Activated B cell treated with CpG ODN at 0.5 μM for 24 hours (primary cell): ENCODE results near the gene ARSB. TPM values are rescaled to one million over a fixed set of nuclear protein-coding genes. Genes with fewer than 3 reads are reported as not detected.

ENCODE experiments used
- ATAC-seq: fragments of 200-7000 bp; cut with Tn5 transposase; one replicate; pipeline ENCODE4 v1.10.0; 2021; ENCODE audit warnings: low read depth, mild to moderate bottlenecking, moderate library complexity
- CTCF ChIA-PET: fragments of 350-600 bp; sonication (Branson Sonifier 250); formaldehyde crosslinking; loops from one replicate; lab custom pipeline; 2021; ENCODE audit warnings: antibody characterized with exemption; lab: Charles Lee
- POLR2A ChIA-PET: fragments of 350-600 bp; sonication (Branson Sonifier 250); formaldehyde crosslinking; loops from one replicate; lab custom pipeline; 2021; ENCODE audit warnings: antibody characterized with exemption; lab: Charles Lee
- DNase-seq: peaks from one replicate; pipeline ENCODE4 v3.0.0; 2022
- H3K27ac Mint-ChIP-seq: one replicate; pipeline ENCODE4 v1.8.0; 2020; ENCODE audit warnings: mixed read lengths
- H3K27me3 Mint-ChIP-seq: one replicate; pipeline ENCODE4 v1.8.0; 2021; ENCODE audit warnings: mixed read lengths
- H3K36me3 Mint-ChIP-seq: one replicate; pipeline ENCODE4 v1.8.0; 2021; ENCODE audit warnings: low read depth, mixed read lengths
- H3K4me1 Mint-ChIP-seq: one replicate; pipeline ENCODE4 v1.8.0; 2021; ENCODE audit warnings: mixed read lengths
- H3K4me3 Mint-ChIP-seq: one replicate; pipeline ENCODE4 v1.8.0; 2020; ENCODE audit warnings: mild to moderate bottlenecking, mixed read lengths
- H3K9me3 Mint-ChIP-seq: one replicate; pipeline ENCODE4 v1.8.0; 2020; ENCODE audit warnings: mixed read lengths
- CTCF ChIP-seq: fragments of 200-600 bp; IDR thresholded peaks from one replicate; pipeline ENCODE4 v1.8.0; 2022; ENCODE audit warnings: antibody characterized with exemption, mild to moderate bottlenecking
- intact Hi-C: fragments of 100-400 bp; cut with micrococcal nuclease; formaldehyde crosslinking; loops from one replicate; pipeline ENCODE4 v1.15.1; 2024
- total RNA-seq: library from RNA; stranded (reverse); gene quantifications from 2 replicates; pipeline ENCODE4 v1.2.3, GENCODE V29; 2022

The ARSB gene
- total RNA-seq, 1 donor from 2014 or later = 15.6 TPM

GRCh38 chr5:78908173-78909061 lies 76.7 kb downstream of the ARSB start:
- Mint-ChIP-seq H3K4me1 (peaks cover 67% of the 10 kb centered on the region), H3K9me3 (no peaks in the 10 kb centered on the region), H3K36me3 (peaks cover 5% of the 10 kb centered on the region), H3K27me3 (no peaks in the 10 kb centered on the region), H3K4me3 (peak overlapping the region; percentile 70), H3K27ac (peak overlapping the region; percentile 59)
- intact Hi-C loops = loop anchor here (5.0 kb wide), 1 partner anchor 181 kb away; no protein-coding TSS in a partner anchor
- DNase-seq (no peak), ATAC-seq (no peak)
- ChIA-PET POLR2A (interaction anchor here (1.6 to 2.1 kb wide), 2 partner anchors 76 to 77 kb away, joined by 6 to 9 read pairs; no protein-coding TSS in a partner anchor), CTCF (interaction anchor here (1.2 kb wide), 2 partner anchors 55 to 225 kb away, joined by 3 to 4 read pairs; no protein-coding TSS in a partner anchor)
- no peak for TF ChIP-seq CTCF

DNA sequence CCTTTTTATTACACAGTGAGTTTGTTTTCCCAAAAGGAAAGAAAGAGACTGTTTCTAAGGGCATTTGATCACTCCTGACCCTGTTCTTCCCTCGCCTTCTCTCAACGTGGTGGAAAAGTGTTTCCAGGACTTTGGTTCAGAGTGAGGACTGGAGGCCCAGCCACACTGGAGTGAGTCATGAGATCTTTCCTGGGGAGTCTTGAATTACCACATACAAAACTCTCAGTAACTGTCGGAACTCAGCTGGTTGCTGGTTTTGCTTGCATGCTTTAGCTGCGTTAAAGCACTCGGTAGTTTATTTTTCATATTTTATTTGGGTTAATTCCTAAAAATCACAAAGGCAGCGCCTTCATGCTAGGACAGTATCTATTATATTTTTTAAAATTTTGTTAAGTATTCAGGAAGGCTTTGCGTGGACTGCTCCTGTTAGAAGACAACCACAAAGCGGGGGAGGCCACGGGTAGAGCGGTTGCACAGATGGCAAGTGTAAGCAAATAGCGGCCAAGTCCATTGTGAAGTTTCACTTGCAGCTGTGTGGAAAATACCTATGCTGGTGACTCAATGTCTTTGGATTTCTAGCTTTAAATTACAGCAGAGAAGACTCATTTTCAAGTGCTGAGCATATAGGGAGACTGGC lies 77.7 kb downstream of the ARSB start:
- peak; percentile 62 for ATAC-seq
- CTCF ChIA-PET = interaction anchor here (0.7 to 1.2 kb wide), 3 partner anchors 56 to 439 kb away, joined by 3 to 4 read pairs (median 3); no protein-coding TSS in a partner anchor

GRCh38 chr5:78905084-78905938 lies 79.8 kb downstream of the ARSB start:
- intact Hi-C loops = loop anchor here (1.0 to 5.0 kb wide), 2 partner anchors 18 to 178 kb away; no protein-coding TSS in a partner anchor
- TF ChIP-seq CTCF = no peak
- H3K4me1 Mint-ChIP-seq = peaks cover 53% of the 10 kb centered on the region
- CTCF ChIA-PET = interaction anchor here (0.7 kb wide), 1 partner anchor 21 kb away, joined by 3 read pairs; no protein-coding TSS in a partner anchor
- POLR2A ChIA-PET = interaction anchor here (0.7 to 1.8 kb wide), 4 partner anchors 80 to 186 kb away, joined by 3 to 8 read pairs (median 6); partner anchors contain the start of gene ARSB
- ATAC-seq (peak; percentile 40), DNase-seq (no peak)
- peaks cover 2% of the 10 kb centered on the region for H3K36me3 Mint-ChIP-seq
- H3K27ac Mint-ChIP-seq = peak overlapping the region; percentile 72
- peaks cover 5% of the 10 kb centered on the region for H3K9me3 Mint-ChIP-seq
- H3K27me3 Mint-ChIP-seq = no peaks in the 10 kb centered on the region
- H3K4me3 Mint-ChIP-seq = peak overlapping the region; percentile 70

More for the DNA sequence above, 77.7 kb downstream of the ARSB start:
- H3K4me1 Mint-ChIP-seq = peaks cover 65% of the 10 kb centered on the region
- H3K27me3 Mint-ChIP-seq = no peaks in the 10 kb centered on the region
- H3K9me3 Mint-ChIP-seq = no peaks in the 10 kb centered on the region
- H3K27ac Mint-ChIP-seq = peak overlapping the region; percentile 67
- TF ChIP-seq CTCF = no peak
- intact Hi-C loops = loop anchor here (2.0 to 5.0 kb wide), 2 partner anchors 77 to 180 kb away; partner anchors contain the start of gene ARSB
- no peak for DNase-seq
- peak overlapping the region; percentile 36 for H3K4me3 Mint-ChIP-seq
- peaks cover 5% of the 10 kb centered on the region for H3K36me3 Mint-ChIP-seq
- POLR2A ChIA-PET = interaction anchor here (1.6 to 2.1 kb wide), 2 partner anchors 77 to 78 kb away, joined by 6 to 9 read pairs; no protein-coding TSS in a partner anchor

DNA sequence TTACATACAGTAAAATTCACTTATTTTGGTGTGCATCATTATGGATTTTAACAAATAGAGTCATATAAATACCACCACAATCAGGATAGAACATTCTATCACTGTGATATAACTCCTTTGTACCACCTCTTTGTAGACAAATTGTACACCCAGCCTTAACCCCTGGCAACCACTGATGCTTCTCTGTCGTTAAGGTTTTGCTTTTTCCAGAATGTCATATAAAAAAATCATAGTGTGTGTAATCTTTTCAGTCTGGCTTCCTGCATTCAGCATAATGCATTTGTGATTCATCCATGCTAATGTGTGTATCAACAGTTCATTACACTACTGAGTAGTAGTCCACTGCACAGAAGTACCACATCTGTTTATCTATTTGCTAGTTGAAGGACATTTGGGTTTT lies 81.2 kb downstream of the ARSB start:
- TF ChIP-seq CTCF = no peak
- intact Hi-C loops = no loop called here
- H3K4me1 Mint-ChIP-seq = peaks cover 41% of the 10 kb centered on the region
- no peaks in the 10 kb centered on the region for H3K27me3 Mint-ChIP-seq
- peaks cover 10% of the 10 kb centered on the region for H3K36me3 Mint-ChIP-seq
- H3K4me3 Mint-ChIP-seq = no peak overlapping the region
- no peak overlapping the region for H3K27ac Mint-ChIP-seq
- ChIA-PET CTCF (no interaction called here), POLR2A (interaction anchor here (0.7 kb wide), 1 partner anchor 188 kb away, joined by 7 read pairs; no protein-coding TSS in a partner anchor)
- ATAC-seq (no peak), DNase-seq (no peak)
- H3K9me3 Mint-ChIP-seq = peaks cover 14% of the 10 kb centered on the region
